ENCODE data around the gene PTPRG. TPM values are rescaled to one million over a fixed set of nuclear protein-coding genes. Genes with fewer than 3 reads are reported as not detected.

The PTPRG gene
- total and polyA plus RNA-seq, 2 experiments from 2014 or later: 24.4 to 131 TPM

DNA sequence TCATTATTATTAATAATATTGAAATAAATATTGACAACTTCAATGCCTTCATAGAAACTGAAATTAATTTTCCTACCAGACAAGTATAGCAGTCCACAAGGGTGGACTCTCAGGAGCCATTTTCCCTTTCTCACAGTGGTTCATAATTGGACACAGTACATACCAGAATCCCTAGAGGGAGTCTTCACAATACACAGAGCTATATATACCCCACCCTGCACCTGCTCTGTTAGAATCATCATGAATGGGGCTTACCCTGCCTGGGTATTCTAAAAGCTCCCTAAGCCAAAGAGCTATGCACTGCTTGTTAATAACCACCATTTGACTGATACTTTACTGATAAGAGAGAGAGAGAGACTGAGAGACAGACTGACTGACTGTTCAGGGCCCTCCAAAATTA lies 677.1 kb downstream of the PTPRG start:
- H3K9me3 Mint-ChIP-seq: no peaks in the 10 kb centered on the region
- no peak for ATAC-seq

More for the DNA sequence above, 677.1 kb downstream of the PTPRG start:
- TF ChIP-seq CREB1 (CRISPR knock-in tag; IDR thresholded peaks at IDR 0.05; ENCODE audit: low read depth) (no peak), EZH2 (IDR thresholded peaks at IDR 0.05; ENCODE audit: low read depth, unreplicated experiment) (no peak), NANOG (IDR thresholded peaks at IDR 0.05; ENCODE audit: borderline replicate concordance) (no peak), POLR2AphosphoS5 (IDR thresholded peaks at IDR 0.05; ENCODE audit: low read depth) (no peak), STAT1 (IDR thresholded peaks at IDR 0.05; ENCODE audit: unreplicated experiment) (no peak), ZNF114 (CRISPR knock-in tag; IDR thresholded peaks at IDR 0.05) (no peak), JUNB (IDR thresholded peaks at IDR 0.05; ENCODE audit: unreplicated experiment) (no peak), EZH2phosphoT487 (IDR thresholded peaks at IDR 0.05; ENCODE audit: unreplicated experiment) (no peak), ZNF331 (CRISPR knock-in tag; IDR thresholded peaks at IDR 0.05; ENCODE audit: low read depth) (no peak)
- TF ChIP-seq, protein P1, sequence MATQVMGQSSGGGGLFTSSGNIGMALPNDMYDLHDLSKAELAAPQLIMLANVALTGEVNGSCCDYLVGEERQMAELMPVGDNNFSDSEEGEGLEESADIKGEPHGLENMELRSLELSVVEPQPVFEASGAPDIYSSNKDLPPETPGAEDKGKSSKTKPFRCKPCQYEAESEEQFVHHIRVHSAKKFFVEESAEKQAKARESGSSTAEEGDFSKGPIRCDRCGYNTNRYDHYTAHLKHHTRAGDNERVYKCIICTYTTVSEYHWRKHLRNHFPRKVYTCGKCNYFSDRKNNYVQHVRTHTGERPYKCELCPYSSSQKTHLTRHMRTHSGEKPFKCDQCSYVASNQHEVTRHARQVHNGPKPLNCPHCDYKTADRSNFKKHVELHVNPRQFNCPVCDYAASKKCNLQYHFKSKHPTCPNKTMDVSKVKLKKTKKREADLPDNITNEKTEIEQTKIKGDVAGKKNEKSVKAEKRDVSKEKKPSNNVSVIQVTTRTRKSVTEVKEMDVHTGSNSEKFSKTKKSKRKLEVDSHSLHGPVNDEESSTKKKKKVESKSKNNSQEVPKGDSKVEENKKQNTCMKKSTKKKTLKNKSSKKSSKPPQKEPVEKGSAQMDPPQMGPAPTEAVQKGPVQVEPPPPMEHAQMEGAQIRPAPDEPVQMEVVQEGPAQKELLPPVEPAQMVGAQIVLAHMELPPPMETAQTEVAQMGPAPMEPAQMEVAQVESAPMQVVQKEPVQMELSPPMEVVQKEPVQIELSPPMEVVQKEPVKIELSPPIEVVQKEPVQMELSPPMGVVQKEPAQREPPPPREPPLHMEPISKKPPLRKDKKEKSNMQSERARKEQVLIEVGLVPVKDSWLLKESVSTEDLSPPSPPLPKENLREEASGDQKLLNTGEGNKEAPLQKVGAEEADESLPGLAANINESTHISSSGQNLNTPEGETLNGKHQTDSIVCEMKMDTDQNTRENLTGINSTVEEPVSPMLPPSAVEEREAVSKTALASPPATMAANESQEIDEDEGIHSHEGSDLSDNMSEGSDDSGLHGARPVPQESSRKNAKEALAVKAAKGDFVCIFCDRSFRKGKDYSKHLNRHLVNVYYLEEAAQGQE (IDR thresholded peaks at IDR 0.05; ENCODE audit: unreplicated experiment): no peak
- TF ChIP-seq, protein P2, sequence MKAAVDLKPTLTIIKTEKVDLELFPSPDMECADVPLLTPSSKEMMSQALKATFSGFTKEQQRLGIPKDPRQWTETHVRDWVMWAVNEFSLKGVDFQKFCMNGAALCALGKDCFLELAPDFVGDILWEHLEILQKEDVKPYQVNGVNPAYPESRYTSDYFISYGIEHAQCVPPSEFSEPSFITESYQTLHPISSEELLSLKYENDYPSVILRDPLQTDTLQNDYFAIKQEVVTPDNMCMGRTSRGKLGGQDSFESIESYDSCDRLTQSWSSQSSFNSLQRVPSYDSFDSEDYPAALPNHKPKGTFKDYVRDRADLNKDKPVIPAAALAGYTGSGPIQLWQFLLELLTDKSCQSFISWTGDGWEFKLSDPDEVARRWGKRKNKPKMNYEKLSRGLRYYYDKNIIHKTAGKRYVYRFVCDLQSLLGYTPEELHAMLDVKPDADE (IDR thresholded peaks at IDR 0.05): no peak
- TF ChIP-seq, protein P3, sequence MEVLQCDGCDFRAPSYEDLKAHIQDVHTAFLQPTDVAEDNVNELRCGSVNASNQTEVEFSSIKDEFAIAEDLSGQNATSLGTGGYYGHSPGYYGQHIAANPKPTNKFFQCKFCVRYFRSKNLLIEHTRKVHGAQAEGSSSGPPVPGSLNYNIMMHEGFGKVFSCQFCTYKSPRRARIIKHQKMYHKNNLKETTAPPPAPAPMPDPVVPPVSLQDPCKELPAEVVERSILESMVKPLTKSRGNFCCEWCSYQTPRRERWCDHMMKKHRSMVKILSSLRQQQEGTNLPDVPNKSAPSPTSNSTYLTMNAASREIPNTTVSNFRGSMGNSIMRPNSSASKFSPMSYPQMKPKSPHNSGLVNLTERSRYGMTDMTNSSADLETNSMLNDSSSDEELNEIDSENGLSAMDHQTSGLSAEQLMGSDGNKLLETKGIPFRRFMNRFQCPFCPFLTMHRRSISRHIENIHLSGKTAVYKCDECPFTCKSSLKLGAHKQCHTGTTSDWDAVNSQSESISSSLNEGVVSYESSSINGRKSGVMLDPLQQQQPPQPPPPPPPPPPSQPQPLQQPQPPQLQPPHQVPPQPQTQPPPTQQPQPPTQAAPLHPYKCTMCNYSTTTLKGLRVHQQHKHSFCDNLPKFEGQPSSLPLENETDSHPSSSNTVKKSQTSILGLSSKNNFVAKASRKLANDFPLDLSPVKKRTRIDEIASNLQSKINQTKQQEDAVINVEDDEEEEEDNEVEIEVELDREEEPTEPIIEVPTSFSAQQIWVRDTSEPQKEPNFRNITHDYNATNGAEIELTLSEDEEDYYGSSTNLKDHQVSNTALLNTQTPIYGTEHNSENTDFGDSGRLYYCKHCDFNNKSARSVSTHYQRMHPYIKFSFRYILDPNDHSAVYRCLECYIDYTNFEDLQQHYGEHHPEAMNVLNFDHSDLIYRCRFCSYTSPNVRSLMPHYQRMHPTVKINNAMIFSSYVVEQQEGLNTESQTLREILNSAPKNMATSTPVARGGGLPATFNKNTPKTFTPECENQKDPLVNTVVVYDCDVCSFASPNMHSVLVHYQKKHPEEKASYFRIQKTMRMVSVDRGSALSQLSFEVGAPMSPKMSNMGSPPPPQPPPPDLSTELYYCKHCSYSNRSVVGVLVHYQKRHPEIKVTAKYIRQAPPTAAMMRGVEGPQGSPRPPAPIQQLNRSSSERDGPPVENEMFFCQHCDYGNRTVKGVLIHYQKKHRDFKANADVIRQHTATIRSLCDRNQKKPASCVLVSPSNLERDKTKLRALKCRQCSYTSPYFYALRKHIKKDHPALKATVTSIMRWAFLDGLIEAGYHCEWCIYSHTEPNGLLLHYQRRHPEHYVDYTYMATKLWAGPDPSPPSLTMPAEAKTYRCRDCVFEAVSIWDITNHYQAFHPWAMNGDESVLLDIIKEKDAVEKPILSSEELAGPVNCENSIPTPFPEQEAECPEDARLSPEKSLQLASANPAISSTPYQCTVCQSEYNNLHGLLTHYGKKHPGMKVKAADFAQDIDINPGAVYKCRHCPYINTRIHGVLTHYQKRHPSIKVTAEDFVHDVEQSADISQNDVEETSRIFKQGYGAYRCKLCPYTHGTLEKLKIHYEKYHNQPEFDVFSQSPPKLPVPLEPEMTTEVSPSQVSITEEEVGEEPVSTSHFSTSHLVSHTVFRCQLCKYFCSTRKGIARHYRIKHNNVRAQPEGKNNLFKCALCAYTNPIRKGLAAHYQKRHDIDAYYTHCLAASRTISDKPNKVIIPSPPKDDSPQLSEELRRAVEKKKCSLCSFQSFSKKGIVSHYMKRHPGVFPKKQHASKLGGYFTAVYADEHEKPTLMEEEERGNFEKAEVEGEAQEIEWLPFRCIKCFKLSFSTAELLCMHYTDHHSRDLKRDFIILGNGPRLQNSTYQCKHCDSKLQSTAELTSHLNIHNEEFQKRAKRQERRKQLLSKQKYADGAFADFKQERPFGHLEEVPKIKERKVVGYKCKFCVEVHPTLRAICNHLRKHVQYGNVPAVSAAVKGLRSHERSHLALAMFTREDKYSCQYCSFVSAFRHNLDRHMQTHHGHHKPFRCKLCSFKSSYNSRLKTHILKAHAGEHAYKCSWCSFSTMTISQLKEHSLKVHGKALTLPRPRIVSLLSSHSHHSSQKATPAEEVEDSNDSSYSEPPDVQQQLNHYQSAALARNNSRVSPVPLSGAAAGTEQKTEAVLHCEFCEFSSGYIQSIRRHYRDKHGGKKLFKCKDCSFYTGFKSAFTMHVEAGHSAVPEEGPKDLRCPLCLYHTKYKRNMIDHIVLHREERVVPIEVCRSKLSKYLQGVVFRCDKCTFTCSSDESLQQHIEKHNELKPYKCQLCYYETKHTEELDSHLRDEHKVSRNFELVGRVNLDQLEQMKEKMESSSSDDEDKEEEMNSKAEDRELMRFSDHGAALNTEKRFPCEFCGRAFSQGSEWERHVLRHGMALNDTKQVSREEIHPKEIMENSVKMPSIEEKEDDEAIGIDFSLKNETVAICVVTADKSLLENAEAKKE (CRISPR knock-in tag; IDR thresholded peaks at IDR 0.05): no peak
- TF ChIP-seq, protein P4, sequence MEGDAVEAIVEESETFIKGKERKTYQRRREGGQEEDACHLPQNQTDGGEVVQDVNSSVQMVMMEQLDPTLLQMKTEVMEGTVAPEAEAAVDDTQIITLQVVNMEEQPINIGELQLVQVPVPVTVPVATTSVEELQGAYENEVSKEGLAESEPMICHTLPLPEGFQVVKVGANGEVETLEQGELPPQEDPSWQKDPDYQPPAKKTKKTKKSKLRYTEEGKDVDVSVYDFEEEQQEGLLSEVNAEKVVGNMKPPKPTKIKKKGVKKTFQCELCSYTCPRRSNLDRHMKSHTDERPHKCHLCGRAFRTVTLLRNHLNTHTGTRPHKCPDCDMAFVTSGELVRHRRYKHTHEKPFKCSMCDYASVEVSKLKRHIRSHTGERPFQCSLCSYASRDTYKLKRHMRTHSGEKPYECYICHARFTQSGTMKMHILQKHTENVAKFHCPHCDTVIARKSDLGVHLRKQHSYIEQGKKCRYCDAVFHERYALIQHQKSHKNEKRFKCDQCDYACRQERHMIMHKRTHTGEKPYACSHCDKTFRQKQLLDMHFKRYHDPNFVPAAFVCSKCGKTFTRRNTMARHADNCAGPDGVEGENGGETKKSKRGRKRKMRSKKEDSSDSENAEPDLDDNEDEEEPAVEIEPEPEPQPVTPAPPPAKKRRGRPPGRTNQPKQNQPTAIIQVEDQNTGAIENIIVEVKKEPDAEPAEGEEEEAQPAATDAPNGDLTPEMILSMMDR (conservative IDR thresholded peaks at IDR 0.05; ENCODE audit: low read depth in 2 of 2): no peak
- H3K9me2 ChIP-seq (ENCODE audit: insufficient read depth): no peaks in the 10 kb centered on the region
- no peak overlapping the region for H3K27ac ChIP-seq (ENCODE audit: low read depth)
- H4K20me1 ChIP-seq (replicated peaks; ENCODE audit: insufficient read depth): peaks cover 12% of the 10 kb centered on the region; the same call in 1 of the 2 replicates
- no peaks in the 10 kb centered on the region for H3K36me3 ChIP-seq (ENCODE audit: insufficient read depth)
- H2AFZ ChIP-seq: no peak overlapping the region
- Mint-ChIP-seq H3K27ac (no peak overlapping the region), H3K4me1 (peaks cover 30% of the 10 kb centered on the region), H3K36me3 (ENCODE audit: low read depth) (no peaks in the 10 kb centered on the region), H3K27me3 (ENCODE audit: insufficient read depth, low read depth, poor library complexity) (peaks cover 4% of the 10 kb centered on the region), H3K4me3 (no peak overlapping the region)
- no peak overlapping the region for H3K4me2 ChIP-seq
- H3K27me3 ChIP-seq (ENCODE audit: insufficient read depth): no peaks in the 10 kb centered on the region
- no peak for DNase-seq (ENCODE audit: low spot score)
- H3K4me1 ChIP-seq (ENCODE audit: insufficient read depth): peaks cover 18% of the 10 kb centered on the region
- H3K79me2 ChIP-seq (replicated peaks; ENCODE audit: insufficient read depth): no peaks in the 10 kb centered on the region
- no peak overlapping the region for H3K4me3 ChIP-seq
- H3F3A ChIP-seq (replicated peaks; ENCODE audit: low read depth): no peaks in the 10 kb centered on the region

All from GM23338 (cell line).